Gastrocnemius medialis (tissue), 4 donors: ENCODE results near the gene PPP2R2C.

ENCODE experiments used
- CTCF ChIP-seq, 5 experiments: fragments of 450-650 bp in 3 of 5; fragments of 200-600 bp in 2 of 5; sonication (generic) in 2 of 5; IDR thresholded peaks in 4 of 5; conservative IDR thresholded peaks in 1 of 5; 1 replicate in 4 of 5; 2 replicates in 1 of 5; pipeline ENCODE4 v1.5.1; 2016 to 2019; ENCODE audit warnings: antibody characterized with exemption in 5 of 5, mild to moderate bottlenecking in 3 of 5, moderate library complexity in 3 of 5
- POLR2A ChIP-seq, 2 donors: fragments of 450-650 bp; IDR thresholded peaks; one replicate each; pipeline ENCODE4 v1.6.1; 2017; ENCODE audit warnings: antibody characterized with exemption in 2 of 2, mild to moderate bottlenecking in 2 of 2, moderate library complexity in 2 of 2

GRCh38 chr4:6334203-6334887 lies 138.1 kb downstream of the PPP2R2C start:
- no peak for TF ChIP-seq CTCF (IDR thresholded peaks at IDR 0.05 in 4 of 5, conservative IDR thresholded peaks at IDR 0.05 in 1 of 5)
- TF ChIP-seq POLR2A (IDR thresholded peaks at IDR 0.05) = no peak
